GM18502 (cell line): ENCODE measurements around the gene SNTG2.
"Not testable (repeated sequence)": the region's sequence is repeated elsewhere in the genome, so short reads cannot be mapped to it uniquely, and the experiment has no call there.

Experiments
- ATAC-seq: cut with Tn5 transposase; IDR thresholded peaks from one replicate; pipeline ENCODE4 v1.9.1; 2021; ENCODE audit warnings: mild to moderate bottlenecking; ENCODE audit not compliant: unreplicated experiment, poor library complexity

The SNTG2 gene

DNA sequence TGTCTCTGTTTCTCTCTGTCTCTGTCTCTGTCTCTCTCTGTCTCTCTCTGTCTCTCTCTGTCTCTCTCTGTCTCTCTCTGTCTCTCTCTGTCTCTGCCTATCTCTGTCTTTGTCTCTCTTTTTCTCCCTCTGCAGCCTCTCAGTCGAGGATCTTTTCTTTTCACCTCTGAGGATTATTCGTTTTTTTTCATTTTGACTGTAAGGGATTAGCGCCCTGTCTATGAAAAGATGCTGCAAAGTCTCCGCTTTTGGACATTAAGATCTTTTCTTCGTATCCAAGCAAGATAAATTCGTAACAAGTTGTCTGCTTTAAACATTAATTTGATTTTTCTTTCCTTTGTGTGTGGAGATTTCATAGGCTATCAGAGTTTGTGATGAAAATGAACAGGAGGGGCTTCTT, 271.4 kb downstream of the SNTG2 start:
- ATAC-seq = no peak

DNA sequence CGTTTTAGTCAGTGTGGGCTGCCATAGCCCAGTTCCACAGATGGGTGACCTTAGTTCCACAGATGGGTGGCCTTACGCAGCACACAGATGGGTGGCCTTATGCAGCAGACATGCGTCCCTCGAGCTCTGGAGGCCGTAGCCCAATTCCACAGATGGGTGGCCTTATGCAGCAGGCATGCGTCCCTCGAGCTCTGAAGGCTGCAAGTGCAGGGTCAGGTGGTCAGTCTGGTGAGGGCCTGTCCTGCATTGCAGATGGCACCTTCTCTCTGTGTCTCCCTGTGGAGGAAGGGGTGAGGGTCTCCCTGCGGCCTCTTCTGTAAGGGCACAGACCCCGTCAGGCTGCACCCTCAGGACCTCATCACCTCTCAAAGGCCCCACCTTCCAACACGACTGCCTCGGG, 273.1 kb downstream of the SNTG2 start:
- ATAC-seq = no peak

DNA sequence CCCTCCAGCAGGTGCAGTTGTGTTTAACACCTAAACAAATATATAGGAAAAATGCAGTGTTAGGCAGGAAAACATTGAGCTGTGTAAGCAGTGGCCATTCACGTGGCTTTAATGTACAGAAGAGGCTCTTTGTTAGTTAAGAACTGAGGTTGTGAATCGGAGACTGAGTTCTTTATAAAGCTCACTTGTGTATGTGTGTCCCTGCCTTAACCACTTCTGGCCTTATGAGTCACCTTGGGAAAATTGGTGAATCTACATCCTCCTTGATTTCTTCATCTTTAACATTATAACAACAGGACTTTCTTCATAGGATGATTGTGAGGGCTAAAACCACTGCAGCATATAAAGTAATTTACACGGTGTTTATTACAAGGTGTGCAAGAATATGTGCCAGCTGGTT, 274.3 kb downstream of the SNTG2 start:
- ATAC-seq = no peak

DNA sequence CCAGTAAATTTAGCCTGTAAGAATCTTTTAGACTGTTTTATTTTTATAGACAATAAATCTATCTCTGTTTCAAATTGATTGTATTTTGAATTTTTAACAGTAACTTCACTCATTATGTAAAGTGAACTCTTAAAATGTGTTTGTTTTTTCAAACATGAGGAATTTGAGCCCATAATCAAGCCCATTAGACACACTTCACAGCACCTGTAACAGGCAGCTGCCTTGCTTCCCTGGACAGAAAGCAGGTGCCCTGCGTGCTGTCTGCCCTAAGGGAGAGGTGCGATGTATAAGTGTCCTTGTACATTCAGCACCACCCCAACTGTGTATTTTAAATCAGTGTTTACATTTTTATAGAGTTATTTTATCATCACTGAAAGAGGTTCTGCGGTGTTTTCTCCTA, 276.1 kb downstream of the SNTG2 start:
- no peak for ATAC-seq

DNA sequence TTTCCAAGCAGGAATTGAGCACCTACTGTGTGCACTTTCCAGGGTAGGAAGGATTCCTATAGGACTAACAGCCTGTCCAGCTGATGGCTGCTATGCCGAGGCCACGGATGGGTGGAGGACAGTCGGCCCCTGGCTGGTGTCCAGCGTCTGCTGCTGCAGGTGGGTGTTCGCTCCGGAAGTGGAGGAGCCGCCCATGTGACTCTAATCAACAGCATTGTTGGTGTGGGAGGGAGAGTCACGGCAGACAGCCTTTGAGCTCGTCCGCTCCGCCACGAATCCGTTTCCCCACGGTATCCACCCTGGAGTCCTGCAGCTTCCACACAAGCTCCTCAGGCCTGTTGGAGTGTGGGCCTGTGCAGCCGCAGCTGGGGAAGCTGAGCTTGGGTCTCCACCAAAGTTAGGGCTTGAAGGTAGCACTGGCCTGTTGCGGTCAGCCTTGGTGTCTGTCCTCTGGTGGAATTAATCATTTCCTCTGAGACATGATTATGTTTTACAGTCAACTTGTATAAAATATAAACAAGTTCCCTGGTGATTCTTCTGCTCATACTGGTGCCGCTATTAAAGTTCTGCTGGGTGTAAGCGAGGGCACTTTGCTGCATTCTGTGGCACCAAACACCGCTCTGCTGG, 276.7 kb downstream of the SNTG2 start:
- no peak for ATAC-seq

DNA sequence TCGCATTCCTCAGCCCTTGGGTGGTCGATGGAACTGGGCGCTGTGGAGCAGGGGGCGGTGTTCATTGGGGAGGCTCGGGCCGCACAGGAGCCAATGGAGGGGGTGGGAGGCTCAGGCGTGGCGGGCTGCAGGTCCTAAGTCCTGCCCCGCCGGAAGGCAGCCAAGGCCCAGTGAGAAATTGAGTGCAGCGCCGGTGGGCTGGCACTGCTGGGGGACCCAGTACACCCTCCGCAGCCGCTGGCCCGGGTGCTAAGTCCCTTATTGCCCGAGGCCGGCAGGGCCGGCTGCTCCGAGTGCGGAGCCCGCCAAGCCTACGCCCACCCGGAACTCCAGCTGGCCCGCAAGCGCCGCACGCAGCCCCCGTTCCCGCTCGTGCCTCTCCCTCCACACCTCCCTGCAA, 278.9 kb downstream of the SNTG2 start:
- not testable (repeated sequence) for ATAC-seq

DNA sequence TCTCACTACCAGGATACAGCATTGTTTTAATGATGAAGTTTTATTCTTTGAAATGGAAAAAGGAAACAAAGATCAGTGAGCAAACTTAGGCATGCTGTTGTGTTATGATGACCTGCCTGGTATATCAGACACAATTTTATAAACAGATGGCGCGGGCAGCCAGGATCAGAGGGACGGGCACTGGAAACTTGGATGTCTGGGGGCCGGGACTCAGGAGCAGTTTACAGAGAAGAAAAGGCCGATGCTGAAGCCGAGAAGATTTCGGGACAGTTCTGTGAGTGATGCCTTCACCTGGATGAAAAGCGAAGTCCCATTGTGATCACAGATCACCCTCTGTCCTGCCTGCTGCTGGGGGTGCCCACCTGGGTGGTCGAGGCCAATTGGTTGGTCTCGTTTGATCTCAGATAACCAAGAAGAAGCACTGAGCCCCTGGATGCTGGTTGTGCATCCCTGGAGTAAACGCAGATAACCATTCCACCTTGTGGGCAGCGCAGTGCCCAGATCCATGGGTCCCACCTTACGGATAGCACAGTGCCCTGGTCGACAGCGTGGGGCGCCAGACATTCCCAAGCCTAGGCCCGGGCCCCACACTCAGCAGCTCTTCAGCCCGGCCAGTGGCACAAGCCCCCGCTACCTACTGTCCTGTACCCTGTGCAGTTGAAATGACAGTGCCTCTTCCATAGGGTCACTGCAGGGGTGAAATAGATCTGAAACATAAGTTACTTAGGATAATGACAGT, 279.7 kb downstream of the SNTG2 start:
- ATAC-seq = no peak

DNA sequence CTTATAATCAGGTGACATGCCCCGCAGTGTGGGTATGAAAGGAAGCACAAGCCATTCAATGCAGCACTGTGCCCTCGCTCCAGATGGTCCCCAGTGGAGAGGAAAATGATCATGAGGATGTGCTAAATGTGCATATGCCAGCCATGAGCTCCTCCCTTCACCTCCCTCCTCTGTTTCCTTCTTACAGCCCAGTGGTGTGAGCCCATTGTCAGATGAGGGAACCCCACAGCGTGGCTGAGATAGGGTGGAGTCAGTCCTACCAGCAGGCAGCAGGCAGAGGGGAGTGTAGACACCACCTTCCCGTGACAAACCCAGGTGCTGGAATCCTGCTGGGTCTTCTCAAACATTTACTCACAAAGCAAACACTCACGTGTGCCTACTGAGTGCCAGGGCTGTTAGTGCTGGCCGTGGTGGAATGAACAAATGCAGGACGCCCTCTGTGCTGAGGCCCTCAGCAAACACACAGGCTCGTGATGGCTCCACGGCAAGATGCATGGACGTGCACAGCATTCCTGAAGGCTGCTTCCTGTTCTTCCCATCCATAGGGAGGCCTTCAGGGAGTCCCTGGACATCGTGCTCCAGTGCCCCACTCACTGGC, 280.9 kb downstream of the SNTG2 start:
- ATAC-seq = no peak

DNA sequence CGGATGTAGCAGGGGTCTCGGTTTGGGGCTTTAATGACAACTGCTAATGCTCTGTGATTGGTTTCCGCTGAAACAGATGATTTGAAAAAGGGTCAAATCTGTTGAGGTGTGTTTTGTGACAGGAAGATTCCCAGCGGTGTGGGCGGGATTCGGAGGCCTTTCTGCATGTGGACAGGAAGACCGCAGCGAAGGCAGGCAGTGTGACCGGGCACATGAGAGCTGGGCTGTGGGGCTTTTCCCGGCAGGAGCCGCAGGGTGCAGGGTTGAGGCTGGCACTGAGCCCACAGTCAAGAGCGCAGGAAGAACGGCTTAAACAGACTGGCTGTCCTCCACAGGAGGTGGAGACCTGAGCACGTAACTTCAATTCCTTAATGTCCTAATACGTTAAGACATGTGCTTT, 282.6 kb downstream of the SNTG2 start:
- ATAC-seq = no peak

DNA sequence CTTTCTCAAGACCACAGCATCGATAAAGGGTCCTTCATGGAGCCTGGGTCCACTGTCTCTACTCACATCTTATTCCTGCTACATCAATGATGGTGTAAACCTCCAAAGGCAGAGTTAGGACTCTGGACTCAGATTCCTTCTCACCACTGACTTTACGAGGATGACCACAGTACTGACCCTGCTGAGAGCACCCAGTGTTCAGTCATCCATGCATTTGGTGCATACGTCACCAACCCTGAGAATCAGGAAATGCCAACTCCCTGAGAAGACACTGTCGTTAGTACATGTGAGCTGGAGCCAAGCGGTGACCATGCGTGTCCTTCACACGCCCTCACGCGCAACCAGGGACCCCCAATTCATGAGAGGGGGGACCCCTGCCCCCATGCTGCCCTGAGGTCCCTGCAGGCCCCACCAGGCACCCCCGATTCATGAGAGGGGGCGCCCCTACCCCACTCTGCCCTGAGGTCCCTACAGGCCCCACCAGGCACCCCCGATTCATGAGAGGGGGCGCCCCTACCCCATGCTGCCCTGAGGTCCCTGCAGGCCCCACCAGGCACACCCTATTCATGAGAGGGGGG, 284.2 kb downstream of the SNTG2 start:
- no peak for ATAC-seq

DNA sequence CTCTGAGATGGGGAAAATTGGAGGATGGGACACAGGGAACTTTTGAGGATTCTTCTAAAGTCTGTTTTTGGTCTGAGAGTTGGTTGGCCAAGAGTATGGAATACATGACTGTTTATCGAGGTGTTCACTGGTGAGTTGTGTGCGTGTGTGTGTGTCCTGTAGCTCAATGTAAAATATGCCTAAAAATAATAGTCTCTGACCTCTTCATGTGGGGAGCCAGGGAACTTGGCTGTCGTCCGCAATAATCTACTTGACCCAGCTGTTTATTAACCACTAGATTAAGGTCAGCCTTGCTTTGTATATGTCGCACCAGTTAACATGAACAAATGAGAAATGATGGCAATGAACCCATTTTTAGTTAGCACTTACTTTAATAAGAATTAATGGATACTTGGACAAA, 285.2 kb downstream of the SNTG2 start:
- no peak for ATAC-seq

DNA sequence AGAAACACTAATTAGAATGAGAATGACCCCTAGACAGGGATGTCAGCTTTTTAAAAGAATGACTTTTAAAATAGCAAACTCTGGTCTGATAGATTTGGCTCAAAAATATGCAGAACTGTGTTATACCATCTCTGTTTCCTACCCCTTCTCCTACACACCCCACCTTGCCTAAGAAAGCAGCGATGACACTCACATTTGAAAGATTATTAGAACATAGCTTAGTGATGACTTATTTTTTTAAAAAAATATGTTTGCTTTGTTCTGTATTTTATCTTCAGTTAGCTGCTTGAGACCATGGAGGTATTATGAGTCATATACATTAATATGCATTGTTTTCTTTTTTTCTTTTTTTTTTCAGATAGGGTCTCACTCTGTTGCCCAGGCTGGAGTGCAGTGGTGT, 286.0 kb downstream of the SNTG2 start:
- ATAC-seq = no peak

DNA sequence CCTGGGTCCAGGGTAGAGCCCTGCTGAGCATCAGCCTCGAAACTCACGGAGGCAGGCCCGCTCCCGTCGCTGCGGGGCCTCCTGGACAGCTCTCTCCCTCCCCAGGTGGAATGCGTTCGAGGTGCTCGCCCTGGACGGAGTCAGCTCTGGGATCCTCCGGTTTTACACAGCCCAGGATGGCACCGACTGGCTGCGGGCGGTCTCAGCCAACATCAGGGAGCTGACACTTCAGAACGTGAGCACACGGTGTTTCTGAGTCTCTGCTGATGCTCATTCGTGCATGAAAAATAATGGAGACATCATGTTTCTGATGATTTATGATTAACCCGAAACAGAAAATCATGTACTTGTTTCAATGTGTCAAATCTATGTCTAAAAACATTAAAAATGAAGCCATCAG, 287.1 kb downstream of the SNTG2 start:
- ATAC-seq = no peak

DNA sequence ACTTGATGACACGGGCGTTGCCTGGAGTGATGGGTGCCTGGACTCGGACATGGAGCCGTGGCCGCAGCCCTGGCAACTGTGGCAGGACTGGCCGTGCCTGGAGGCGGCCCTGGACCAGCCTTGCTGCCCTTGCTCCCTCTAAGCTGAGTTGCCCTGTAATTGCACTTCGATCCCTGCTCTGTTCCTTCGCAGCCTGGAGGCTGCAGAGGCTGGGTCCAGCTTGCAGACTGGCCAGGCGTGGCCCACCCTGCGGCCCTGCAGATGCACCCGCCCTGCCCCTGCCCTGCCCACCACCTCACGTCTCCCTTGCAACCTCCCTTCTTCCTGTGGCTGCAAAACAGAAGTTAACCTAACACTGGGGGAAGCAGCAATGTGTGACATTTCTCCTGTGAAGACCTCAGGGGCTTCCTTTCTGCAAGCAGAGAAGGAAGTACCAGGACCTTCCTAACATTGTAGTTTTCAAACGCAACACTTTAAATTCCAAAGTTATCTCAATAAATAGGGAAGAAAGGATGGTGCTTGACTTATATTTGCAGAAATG, 288.0 kb downstream of the SNTG2 start:
- no peak for ATAC-seq

DNA sequence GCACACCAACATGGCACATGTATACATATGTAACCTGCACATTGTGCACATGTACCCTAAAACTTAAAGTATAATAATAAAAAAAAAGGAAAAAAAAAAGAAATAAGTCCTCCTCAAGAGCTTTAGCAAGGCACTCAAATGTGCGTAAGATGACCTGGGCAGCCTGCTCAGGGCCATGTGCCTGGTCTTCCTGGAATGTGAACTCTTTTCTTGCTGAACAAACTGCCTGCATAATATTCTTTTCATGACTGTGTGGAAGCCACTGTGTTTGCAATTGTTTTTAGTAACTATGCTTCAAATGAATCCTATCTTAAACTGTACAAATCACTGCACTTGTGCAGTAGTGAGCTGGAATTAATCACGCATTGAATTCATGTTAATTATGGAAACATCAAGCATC, 294.5 kb downstream of the SNTG2 start:
- ATAC-seq = no peak

DNA sequence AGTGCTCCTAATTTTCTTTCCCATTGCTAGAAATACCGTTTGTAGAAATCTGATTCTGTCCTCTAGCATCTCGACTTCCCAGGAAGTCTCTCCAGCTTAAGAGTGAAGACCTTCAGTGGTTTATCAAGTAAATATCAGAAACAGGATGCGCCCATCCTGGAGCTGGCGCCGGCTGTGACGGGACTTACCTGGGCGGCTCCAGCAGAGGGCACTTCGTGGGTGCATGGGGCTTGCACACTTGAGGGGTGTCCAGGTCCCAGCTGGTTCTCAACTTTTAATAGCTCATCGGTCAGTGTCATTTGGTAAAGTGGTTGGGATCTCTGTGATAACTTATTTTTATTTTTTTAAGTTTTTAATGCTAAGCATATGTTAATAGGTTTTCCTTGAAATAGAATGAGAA, 295.6 kb downstream of the SNTG2 start:
- ATAC-seq = no peak

DNA sequence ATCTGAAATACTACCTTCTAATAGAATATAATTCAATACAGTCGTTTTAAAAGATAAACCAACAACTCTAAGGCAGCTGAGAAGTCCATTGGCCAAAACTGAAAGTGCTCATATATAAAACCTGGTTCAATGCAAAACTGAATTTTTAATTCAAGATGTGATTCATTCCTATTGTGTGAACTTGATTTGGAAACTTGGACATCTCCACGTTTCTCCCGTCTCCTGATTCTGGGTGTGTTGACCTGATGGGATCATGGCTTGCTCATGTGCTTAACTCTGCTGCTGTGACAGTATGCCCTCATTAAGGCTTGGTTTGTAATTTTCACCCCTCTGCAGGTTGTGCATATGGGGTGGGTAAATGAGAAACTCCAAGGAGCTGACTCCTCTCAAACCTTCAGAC, 296.3 kb downstream of the SNTG2 start:
- ATAC-seq = no peak

DNA sequence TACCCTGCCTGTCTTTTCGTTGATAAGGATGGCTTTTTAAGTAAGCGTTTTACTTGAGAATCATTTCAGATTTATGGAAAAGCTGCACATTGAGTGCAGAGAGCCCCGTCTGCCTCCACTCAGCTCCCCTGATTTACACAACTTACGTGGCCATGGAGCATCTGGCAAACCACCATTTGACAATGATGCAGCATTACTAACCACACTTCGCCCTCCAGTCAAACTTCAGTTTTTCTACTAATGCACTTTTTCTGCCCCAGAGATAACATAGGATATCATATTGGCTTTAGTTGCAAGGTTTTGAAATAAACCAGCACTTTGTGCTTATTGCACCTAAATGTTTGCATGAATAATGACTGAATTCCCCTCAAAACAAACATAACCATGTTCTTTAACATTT, 297.5 kb downstream of the SNTG2 start:
- ATAC-seq = no peak

DNA sequence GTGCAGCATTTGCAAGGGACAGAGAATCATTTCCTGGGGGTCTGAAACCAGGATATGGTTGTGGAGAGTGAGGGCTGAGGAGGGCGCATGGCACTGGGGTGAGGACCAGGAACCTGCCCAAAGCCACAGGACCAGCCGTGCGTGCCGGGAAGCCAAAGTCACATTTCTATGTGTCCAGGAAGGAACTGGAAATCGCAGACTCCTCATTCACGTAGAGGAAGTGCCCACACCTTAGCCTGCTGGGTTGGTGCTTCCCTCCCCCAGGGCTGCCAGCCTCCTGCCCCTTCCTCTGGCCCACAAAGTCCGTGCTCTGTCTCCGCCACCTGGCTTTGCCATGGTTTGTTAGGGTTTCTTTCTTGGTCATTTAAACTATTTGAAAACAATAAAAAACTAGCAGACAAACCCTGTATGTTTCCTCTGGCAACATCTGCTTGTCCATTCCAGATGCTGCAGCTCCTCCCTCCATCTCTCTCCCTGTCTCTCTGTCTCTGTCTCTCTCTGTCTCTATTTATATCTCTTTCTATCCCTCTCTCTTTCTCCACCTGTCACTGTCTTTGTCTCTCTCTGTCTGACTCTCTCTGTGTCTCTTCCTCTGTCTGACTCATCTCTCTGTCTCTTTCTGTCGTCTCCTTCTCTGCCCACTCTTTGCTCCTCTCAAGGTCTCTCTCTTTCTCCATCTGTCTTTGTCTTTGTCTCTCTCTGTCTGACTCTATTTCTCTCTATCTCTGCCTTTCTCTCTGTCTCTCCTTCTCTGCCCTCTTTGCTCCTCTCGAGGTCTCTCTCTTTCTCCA, 299.4 kb downstream of the SNTG2 start:
- ATAC-seq = no peak

DNA sequence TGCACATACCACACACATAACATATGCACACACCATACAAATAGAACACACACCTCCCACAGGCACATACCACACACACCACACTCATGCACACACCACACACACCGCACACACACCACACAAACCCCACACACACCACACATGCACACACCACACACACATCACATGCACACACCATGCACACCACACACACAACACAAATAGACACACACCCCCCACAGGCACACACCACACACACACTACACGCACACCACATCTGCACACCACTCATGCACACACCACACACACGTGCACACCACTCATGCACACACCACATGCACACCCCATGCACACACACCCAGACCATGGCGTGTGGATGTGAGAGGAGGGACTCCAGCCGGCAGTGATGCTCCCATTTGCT, 300.9 kb downstream of the SNTG2 start:
- ATAC-seq = no peak

DNA sequence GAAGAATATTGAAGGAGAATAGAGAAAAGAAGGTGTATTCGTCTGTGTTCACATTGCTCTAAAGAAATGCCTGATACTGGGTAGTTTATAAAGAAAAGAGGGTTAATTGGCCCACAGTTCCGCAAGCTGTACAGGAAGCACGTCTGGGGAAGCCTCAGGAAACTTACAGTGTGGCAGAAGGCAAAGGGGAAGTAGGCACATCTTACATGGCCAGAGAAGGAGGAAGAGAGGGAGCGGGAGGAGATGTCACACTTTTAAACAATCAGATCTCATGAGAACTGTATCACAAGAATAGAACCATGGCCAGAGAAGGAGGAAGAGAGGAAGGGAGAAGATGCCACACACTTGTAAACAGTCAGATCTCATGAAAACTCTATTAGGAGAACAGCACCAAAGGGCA, 303.0 kb downstream of the SNTG2 start:
- ATAC-seq = no peak
